ENCODE measurements around the gene CBFA2T2.
"Not testable (repeated sequence)": the region's sequence is repeated elsewhere in the genome, so short reads cannot be mapped to it uniquely, and the experiment has no call there.

Gene CBFA2T2

DNA sequence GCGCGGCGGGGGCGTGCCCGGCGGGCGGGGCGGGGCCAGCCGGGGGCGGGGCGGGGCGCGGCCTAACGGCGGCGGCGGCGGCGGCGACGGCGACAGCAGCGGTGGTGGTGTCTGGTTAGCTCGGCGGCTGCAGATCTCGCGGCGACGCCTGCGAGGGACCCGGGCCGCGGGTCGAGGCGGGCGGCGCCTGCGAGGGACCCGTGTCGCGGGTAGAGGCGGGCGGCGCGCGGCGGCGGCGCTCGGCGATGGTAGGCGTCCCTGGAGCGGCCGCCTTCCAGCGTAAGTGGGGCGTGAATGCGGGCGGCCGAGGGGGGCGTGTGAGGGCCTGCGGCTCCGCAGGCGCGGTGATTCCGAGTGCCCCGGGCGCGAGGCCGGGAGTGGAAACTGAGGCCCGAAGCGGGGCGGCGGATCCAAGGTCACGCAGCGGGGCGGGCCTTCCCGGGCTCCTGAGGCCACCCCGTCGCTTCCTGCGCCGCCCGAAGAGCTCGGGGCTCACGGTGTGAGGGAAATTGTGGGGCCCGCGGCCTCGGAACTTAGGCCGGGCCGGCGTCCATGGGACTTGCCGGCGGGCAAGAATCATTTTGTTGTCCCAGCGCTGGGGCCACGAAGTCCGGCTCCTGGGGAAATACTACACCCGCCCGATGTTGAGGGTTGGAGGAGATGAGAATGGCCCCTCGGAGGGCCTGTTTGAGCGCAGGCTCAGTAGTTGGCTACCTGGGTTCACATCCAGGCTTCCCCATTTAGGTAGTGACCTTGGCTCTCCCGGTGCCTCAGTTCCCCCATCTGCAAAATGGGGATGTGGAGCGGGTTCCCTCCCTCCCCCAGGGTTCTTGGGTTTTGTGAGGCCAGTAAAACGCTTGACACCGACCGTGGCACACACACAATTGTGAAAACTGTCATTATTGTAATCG is at the start of gene CBFA2T2:
Gene CBFA2T2 (plus strand): TSS at position 74 of the 911 bp plus-strand sequence. CDS start 172 bp downstream, at position 246.
- peak; percentile 61 for DNase-seq (ENCODE audit: low read depth, low spot score)

DNA sequence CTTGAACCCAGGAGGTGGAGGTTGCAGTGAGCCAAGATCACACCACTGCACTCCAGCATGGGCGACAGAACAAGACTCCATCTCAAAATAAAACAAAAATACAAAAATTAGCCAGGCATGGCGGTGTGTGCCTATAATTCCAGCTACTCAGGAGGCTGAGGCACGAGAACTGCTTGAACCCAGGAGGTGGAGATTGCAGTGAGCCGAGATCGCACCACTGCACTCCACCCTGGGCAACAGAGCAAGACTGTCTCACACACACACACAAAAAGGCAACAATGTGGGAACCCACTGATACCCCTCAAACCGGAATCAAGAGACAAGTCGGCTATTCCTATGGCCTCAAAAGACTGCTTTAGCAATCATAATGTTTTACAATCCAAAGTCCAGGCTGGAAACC is 49.3 kb upstream of the CBFA2T2 start:
- DNase-seq (ENCODE audit: low read depth, low spot score), result not testable (repeated sequence)

DNA sequence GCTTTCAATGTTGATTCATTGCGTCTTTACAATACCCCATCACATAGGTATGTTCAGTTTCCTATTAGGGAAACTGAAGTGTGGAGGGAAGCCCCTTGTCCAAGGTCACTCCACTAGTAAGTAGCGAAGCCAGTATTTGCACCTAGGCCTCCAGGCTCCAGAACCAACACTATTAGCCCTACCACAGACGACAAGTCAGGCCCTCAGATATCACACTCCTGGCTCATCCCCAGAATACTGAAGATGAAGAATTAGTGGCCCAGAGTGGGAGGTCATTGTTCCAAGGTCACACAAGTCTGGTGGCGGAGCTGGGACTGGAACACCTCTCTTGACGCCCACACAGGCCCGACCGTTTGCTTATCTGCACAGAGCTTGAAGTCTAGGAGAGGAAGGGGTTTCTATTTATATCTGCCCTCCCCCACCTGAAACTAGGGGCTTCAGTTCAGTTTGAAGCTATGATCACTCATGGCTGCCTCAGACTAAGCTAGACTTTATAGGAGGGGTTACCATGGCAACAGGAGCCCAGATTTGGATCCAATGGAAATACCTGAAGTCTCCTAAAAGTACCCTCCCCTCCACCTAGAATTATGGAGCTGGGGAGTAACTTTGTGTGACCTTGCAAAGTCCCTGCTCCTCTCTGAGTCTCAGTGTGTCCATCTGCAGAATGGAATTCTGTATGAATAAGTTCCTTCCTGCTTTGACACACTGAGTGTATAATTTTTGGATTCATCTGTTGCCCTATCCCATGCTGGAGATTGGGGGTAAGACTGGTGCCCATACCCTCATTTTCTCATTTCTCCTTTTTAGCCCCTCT is 48.5 kb upstream of the CBFA2T2 start:
- DNase-seq (ENCODE audit: low read depth, low spot score), result no peak

DNA sequence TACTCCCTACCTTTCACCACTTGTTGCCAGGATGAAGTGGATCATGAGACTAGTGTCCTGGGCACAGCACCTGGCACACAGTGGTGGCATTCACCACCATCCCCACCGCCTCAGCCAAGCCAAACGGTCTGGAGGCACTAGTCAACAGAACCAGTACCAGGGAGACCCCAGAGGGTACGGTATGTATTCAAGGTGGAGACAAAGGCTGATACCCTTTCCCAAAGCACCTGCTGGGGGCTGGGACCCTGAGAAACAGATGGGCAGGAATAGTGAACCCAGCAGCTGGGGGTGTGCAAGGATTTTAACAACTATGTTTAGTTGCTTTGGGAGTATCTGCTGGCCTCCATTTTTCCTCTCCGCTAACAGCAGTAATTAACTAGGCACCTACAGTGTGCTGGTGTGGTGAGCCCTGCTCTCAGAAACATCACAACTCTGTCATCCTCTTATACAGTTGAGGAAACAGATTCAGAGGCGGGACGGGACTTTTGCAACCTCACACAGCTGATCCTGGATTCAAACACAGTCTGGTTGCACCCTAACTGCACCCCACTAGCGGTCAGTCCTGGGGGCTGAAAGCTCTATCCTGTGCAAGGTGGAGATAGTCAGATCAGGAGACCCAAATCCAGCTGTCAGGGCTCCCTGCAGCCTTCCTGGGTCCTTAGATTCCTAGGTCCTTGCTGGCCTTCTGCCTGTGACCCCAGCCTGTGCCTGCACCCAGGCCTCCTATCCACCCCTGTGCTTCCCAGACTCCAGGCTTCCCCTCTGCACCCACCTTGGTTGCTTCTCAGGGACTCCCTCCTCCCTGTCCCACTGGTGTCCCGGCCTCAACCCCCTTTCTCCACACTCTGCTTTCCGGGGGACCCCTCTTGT is 47.5 kb upstream of the CBFA2T2 start:
- no peak for DNase-seq (ENCODE audit: low read depth, low spot score)

DNA sequence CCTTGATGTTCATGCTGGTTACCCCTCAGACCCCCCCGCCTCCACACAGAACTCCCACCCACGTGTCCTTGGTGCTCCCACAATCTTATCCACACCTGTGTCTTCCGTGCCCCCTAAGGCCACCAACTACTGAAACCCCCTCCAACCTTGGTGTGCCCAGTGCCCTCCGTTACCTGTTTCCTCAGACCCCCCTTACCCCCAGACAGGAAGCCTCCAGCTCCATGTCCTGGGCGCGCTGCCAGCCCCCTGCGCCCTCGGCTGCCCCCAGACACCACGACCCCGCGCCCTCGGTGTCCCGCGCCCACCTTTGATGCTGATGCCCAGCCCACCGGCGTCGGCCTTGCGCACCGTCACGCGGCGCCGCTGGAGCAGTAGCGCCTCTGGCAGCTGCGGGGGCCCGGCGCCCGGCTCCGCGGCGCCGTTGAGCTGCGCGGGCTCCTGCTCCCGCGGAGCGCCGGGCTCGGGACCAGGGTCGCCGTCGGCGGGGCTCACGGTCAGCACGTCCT is 46.8 kb upstream of the CBFA2T2 start:
- no peak for DNase-seq (ENCODE audit: low read depth, low spot score)

DNA sequence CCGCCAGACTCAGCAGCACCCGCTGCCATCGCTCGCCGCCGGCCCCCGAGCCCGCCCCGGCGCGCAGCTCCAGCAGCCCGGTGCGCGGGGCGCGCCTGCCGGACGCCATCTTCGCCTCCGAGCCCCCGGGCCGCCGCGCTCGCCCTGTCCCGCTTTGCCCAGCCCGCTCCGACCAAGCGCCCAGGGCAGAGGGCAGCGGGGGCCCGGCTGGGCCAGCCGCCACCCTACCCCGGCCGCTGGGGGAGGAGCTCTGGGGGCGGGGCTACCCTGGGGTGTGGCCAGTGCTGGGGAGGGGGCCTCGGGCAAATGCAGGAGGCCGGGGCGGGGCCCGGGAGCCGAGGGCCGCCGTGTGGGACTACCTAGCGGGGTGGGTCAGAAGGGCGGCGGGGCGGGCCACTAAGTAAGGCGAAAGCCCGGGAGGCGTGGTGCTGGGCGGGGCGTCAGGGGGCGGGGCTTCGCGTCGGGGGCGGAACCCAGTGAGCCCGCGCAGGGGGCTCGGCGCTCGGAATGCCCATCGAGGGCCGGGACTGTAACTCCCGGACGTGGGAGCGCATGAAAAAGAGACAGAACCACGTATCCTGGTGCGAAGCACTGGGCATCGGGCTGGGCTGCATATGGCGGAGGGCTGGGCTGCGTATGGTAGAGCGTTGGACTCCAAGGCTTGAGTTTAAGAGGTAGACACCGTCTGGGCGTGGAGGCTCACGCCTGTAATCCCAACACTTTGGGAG is 46.2 kb upstream of the CBFA2T2 start, which contains the start of gene SNTA1:
Gene SNTA1 (minus strand): TSS at position 252 of the 728 bp plus-strand sequence. CDS start 143 bp downstream, at position 109.
- DNase-seq (ENCODE audit: low read depth, low spot score), result peak; percentile 81

DNA sequence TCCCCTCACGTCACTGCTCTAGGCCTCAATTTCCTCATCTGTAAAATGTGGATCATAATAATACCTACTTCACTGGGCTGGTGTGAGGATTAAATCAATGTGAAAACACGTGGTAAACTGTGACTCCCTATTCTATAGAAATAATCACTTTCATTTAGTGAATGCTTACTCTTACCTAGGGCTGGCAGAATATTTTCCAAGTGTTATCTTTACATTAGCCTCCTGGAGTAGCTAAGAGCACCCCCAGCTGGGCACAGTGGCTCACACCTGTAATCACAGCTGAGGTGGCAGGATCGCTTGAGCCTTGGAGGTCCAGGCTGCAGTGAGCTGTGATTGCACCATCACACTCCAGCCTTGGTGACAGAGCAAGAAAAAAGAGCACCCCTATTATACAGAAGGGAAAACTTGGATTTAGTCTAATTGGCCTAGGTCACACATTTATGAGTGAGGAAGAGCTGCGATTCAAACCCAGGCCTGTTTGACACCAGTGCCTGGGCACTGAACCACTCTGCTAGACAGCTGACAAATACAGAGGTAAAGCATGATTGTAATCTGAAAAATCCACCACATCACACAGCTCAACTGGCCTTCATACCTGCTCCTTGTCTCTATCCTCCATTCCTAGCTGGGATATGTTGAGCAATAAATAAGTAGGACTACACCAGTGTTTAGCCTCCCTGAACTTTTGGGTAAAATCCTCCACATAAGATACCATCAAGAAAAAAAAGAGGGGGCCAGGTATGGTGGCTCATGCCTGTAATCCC is 44.9 kb upstream of the CBFA2T2 start:
- DNase-seq (ENCODE audit: low read depth, low spot score), result no peak

DNA sequence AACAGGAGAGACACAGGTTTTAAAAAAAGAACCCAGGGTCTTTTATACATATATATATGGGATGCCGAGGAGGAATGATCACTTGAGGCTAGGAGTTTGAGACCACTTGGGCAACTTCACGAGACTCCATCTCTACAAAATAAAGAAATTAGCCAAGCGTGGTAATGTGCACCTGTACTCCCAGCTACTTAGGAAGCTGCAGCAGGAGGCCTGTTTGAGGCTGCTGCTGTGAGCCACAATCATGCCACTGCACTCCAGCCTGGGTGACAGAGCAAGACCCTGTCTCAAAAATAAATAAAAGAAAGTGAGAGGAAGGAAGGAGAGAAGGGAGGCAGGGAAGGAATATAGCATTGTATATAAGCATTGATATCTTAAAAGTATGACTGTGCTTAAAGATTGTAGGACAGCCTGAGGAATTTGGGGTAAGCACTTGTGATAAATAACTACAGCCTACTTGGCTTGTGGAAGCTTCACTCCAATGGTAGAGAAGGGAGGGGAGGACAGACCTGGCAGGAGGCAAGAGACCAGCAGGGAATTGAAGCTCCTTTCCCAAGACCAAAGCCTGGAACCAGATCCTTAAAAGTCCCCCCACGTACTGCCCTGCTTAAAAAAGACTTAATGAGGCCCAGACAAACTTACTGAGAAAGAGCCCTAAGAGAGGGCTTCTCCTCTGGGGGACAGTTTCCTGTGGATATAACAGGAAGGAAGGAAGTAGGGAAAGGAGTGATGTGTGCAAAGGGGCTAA is 43.8 kb upstream of the CBFA2T2 start:
- DNase-seq (ENCODE audit: low read depth, low spot score), result no peak

DNA sequence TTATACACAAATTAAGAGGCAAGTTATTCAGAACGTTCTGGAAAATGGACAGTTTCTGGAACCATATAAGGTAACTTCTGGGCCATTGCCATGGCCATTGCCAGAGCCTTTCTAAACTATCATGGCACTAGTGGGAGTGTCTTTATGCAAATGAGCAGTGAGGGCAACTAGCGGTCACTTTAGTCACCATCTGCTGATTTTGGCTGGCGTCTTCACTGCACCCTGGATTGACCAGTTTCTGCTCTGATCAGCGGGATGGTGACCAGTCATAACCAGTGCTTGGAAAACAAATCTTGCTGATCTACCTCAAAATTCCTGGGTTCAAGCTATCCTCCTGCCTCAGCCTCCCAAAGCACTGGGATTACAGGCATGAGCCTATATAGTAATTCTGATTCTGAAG is 39.0 kb upstream of the CBFA2T2 start:
- DNase-seq (ENCODE audit: low read depth, low spot score), result no peak

DNA sequence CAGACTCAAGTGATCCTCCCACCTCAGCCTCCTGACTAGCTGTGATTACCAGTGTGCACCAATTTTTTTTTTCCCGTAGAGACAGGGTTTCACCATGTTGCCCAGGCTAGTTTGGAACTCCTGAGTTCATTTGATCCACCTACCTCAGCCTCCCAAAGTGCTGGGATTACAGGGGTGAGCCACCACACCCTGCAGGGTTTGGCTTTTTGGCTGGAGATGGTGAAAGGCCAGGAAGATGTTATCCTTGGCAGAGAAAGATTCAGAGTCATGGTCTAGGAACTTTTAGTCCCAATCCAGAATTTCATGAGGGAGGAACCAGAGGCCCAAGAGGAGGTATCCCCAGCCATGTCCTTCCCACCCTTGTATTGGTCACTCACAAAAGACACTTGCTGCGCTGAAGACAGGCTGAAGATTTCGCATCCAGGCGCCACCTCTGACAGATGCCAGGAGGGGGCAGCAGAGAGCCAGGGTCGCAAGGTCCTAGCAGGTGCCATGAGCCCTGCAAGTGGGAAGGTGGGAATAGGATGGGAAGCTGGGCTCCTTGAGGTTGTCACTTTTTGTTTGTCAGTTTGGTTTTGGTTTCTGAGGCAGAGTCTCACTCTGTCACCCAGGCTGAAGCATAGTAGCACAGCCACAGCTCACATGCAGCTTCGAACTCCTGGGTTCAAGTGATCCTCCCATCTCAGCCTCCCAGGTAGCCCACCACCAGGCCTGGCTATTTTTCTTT is 32.8 kb upstream of the CBFA2T2 start:
- peak; percentile 91 for DNase-seq (ENCODE audit: low read depth, low spot score)

DNA sequence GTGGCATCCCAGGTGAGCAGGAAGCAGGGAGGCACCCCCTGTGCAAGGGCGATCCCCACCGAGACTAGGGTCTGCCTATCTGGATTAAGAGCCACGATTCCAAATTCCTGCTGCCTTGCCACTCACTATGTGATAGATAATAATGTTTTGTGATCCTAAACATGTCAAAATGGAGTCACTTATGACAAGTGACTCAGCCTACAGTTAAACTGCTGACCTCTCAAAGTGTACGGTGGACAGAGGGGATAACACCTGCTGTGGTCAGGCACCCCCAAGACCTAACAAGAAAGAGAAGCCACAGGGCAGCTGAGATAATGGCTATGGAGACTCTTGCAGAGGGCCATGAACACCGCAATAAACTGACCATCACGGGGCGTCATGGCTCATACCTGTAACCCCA is 30.3 kb upstream of the CBFA2T2 start:
- no peak for DNase-seq (ENCODE audit: low read depth, low spot score)

DNA sequence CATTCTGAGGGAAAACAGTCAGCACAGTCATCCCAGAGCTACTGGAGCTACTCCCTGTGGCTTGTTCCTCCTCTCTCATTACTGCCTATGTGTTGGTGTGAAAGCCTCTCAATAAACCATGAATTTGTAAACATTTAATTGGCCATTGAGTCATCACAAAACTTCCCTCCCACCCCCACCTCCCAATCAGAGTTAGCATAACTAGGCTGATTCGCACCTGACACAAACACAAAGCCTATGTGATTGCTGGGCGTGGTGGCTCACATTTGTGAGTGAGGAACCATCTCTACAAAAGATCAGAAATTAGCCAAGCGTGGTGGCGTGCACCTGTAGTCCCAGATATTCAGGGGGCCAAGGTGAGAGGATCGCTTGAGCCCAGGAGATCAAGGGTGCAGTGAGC is 29.2 kb upstream of the CBFA2T2 start:
- peak; percentile 56 for DNase-seq (ENCODE audit: low read depth, low spot score)

DNA sequence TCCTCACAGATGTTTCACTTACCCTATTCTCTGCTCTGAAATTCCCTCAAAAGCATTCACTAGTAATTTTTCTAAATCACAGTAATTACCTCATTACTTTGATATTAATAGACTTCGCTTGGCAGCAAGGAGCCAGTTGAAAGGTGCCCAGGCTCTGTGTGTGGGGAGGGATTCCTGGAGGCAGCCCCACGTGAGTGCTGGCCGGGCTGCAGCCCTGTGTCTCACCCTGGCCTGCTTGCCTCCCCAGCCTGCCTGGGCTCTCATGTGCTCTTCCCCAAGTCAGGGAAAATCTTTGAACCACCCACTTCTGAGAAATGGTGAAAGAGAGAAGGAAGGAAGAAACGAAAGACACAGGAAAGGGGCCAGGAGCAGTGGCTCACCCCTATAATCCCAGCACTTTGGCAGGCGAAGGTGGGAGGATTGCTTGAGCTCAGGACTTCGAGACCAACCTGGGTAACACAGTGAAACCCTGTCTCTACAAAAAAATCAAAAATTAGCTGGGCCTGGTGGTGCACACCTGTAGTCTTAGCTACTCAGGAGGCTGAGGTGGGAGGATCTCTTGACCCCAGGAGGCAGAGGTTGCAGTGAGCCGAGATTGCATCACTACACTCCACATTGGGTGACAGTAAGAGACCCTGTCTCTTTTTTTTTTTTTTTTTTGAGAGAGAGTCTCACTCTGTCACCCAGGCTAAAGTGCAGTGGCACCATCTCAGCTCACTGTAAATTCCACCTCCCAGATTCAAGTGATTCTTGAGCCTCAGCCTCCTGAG is 26.4 kb upstream of the CBFA2T2 start:
- DNase-seq (ENCODE audit: low read depth, low spot score), result no peak

DNA sequence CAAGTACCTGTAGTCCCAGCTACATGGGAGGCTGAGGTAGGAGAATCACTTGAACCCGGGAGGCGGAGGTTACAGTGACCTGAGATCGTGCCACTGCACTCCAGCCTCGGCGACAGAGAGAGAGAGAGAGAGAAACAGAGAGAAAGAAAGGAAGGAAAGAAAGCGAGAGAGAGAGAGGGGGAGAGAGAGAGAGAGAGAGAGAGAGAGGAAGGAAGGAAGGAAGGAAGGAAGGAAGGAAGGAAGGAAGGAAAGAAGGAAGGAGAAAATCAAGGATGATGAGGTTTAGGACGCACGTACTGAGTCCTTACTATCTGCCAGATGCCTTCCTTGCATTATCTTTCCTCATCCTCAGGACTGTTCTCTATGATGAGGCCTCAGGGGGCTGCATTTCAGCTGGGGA is 25.1 kb upstream of the CBFA2T2 start:
- not testable (repeated sequence) for DNase-seq (ENCODE audit: low read depth, low spot score)

DNA sequence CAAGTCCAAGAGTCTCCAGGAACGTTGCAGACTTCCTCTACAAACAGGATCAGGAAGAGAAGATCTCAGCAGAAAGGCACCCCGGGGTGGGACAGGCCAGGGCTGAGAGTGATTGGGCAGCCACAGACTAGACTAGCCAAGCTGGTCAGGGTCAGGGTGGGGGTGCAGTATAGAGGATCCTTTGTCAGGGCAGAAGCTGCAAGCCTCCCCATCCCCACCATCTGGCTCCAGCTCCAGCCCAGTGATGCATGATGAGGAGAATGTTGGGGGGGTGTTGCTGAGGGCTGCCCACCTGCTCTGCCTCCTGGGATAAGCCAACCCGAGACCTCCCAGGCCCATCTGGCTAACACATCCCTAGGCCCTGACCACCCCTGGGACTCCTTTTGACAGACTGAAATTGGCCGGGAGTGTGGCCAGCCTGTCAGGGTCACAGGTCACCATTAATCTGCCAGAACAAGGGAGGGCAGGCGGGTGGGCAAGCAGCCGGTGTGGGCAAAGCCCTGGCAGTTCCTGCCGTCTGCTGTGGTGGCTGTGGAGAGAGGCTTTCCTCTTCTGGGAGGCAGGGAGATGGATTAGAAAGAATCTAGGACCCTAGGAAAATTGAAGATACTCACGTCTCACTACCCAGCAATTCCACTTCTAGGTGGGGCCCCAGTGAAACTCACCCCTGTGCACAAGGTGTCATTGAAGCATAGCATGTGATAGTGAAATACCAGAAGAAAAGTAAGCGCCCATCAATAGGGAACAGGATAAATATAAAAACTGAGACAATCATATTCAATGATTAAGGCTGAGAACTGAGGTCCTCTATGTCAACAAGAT is 24.2 kb upstream of the CBFA2T2 start:
- DNase-seq (ENCODE audit: low read depth, low spot score), result no peak

DNA sequence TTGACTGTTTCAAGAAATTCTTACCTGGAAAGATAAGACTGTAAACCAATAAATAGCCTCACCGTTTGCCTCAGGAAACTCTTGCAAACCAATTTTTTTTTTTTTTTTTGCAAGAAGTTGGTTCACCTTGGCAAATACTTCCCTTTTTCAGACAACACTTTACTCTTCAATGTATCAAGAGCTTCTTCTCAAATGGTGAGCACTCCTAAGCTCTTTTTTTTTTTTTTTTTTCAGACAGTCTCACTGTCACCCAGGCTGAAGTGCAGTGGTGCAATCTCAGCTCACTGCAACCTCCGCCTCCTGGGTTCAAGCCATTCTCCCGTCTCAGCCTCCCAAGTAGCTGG is 23.6 kb upstream of the CBFA2T2 start:
- no peak for DNase-seq (ENCODE audit: low read depth, low spot score)

DNA sequence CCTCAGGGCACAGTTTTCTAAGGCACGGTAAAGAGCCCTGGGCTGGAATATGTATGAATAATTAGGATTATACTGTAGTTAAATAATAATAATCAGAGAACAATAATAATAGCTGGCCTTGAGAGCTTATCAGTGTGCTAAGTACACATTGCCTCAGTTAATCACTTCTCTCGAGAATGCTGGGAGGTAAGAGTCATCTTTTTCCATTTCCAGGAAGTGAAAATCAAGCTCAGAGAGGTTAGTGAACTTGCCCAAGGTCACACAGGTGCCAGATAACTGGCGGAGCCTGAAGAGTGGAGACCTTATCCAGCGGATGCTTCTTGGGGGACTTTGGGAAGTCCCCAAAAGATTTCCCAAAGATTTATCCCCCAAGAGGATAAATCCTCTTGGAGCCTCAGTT is 19.4 kb upstream of the CBFA2T2 start:
- DNase-seq (ENCODE audit: low read depth, low spot score), result no peak

Measured in ELF-1 (cell line).